GM18498 (cell line): Measurements from ENCODE around the gene MEGF11.
A peak's percentile ranks its signal among the peaks of the same experiment; 100 is the strongest.

Source experiments
- ATAC-seq: cut with Tn5 transposase; IDR thresholded peaks from one replicate; pipeline ENCODE4 v1.9.1; 2021; ENCODE audit warnings: mild to moderate bottlenecking, moderate library complexity; ENCODE audit not compliant: unreplicated experiment

The MEGF11 gene

DNA sequence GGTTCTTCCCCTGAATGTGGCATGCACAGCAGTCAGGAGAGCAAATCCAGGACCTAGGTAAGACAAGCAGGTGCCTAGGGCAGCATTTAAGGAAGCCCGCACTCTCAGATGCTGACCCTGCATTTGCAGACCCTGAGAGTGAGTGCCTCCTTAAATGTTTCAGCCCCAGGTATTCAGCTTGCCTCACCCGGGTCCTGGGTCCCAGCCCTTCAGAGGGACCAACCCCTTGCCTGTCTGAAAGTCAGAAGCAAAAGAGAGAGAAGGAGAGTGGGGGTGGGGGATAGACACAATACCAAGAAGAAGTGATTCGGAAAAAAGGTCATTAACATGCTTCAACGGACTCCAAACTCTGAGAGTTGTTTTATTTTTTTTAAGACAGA is 75.0 kb downstream of the MEGF11 start:
- ATAC-seq: no peak

DNA sequence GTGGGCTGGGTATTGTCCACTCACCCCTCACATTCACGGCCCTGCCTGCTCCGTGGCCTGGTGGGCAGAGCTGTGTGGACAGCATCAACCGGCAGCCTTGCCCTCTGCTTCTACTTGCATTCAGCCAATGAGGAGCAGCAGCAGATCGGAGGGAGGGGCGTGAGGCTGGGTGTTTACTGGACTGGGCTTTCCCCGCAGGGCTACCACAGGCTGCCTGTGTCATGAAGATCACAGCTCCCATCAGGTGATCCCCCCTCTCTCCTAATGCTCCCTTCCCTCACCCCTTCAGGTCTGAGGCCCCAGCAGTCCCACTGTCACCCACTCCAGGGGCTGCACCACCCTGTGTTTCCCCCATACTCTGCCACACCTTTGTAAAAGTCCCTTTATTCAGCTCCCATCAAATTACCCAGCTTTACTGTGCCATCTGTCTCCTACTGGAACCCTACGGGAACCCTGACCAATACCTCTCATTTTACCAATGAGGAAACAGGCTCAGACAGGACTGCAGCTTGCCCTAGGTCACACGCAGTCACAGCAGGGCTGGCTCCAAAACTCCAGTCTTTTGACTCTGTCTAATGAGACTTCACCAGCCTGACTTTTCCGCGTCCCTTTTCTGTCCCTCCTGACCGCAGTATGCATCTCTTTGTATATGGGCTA is 81.1 kb downstream of the MEGF11 start:
- no peak for ATAC-seq

DNA sequence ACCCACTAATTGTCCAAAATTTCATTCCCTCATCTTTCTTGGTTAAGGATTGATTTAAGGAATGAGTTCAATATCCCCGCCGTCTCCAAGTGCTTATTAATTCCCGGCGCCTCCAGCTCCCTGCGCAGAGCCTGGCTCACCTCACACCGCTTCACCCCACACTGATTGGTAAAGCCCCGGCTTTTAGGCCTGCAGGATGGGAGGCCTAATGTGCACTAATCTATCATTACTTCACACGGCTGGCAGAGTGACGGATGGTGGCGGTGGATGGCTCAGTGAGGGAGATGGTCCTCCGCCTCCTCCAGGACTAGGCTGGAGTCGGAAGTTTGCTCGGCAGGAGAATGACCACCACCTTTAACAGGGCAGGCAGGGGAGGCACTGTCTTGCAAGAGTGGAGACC is 81.7 kb downstream of the MEGF11 start:
- no peak for ATAC-seq

DNA sequence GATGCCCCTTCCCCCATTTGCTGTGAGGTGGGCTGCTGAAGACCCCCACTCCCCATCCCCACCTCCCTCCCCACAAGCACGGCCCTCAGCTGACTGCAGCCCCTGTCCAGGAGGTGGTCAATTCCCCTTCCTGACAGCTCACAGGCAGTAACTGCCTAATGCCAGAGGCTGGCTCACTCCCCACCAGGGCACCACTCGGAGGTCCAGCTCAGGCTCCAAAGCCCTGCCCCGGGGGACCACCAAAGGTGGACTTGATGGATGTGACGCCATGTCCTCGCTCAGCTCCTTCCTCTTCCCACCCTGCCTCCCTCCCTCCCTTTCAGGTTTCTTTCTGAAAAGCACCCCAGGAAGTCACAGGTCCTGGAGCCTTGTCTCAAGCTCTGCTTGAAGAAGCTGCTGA is 82.8 kb downstream of the MEGF11 start:
- no peak for ATAC-seq

DNA sequence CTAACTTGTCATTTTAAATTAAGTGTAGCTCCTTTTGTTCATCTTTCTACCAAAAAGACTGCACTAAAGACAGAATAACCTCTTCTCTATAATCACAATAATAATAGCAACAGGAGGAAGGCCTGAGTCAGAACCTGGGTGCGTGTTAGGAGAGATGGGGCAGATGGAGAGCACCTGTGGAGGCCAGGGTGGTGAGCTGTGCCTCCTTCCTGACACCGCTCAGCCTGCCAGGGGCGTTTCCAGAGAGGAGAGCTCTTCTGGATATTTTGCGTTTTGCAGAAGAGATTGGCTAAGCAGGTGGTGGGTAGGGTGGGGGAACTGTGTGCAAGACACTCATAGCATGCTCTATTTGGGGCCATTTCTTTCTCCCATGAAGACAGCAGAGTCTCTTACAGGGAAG is 83.5 kb downstream of the MEGF11 start:
- no peak for ATAC-seq

DNA sequence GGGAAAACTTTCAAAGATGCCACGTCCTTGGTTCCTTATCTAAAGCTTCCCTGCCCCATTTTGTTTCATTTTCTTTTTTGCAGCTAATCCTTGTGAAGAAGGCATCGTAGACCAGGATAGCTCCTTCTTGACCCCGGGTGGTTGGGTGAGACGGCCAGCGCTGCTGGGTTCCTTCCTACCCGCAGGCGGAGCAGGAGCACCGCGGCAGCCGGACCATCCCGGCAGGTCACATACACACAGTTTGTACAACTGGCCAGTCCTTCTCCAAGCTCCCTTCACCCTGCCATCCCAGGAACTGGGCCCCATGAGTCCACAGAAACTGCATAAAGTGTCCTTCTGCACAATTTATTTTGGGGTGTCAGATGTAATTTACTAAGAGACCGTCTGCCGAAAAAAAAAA is 83.9 kb downstream of the MEGF11 start:
- no peak for ATAC-seq

DNA sequence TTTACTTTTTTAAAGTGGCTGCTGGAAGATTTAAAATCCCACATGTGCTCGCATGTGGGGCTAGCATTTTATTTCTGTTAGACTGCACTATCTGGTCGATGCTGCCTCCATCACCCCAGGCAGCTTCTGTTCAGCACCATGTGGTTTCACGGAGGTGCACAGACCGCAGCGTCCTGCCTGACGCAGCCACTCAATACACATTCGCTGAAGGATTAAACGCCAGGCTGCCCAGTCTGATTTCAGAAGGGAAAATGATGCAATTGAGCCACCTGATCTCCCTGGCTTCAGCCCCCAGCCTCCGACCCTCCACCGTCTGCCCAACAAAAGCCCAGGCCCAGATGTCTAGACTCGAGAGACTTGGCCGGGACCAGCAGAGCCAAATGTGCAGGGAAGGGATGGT is 84.5 kb downstream of the MEGF11 start:
- no peak for ATAC-seq

DNA sequence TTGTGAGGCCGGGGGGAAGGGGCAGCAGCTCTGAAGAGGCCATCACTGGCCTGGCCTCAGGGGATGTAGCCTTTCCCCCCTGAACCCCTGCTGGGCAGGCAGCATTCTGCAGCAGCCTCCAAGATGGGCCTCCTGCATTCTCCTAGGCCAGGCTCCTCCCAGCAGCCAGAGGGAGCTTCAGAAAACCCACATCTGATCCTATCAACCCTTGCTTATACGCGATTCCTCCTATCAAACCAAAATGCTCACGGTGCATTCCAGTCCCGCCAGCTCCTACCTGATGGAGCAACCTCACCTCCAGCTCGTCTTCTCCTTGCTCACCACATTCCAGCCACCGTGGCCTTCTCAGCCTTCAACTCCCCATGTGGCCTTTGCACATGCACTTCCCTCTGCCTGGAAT is 85.7 kb downstream of the MEGF11 start:
- no peak for ATAC-seq

DNA sequence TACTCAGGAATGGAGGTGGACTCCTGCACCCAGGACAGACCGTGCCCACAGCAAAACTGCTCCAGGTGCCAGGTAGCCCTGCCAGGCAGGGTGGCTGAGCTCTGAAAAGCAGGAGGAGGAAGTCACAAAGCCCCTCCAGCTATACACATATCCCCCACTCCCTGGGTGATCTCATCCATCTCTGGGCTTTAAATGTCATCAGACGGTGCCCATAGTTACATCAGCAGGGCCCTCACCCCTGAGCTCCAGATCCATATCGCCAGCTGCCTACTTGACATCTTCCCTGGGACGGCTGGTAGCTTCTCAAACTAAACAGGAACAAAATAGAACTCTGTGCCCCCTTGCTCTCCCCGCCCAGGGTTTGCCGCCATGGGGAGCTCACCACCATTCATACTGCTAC is 87.7 kb downstream of the MEGF11 start:
- no peak for ATAC-seq

DNA sequence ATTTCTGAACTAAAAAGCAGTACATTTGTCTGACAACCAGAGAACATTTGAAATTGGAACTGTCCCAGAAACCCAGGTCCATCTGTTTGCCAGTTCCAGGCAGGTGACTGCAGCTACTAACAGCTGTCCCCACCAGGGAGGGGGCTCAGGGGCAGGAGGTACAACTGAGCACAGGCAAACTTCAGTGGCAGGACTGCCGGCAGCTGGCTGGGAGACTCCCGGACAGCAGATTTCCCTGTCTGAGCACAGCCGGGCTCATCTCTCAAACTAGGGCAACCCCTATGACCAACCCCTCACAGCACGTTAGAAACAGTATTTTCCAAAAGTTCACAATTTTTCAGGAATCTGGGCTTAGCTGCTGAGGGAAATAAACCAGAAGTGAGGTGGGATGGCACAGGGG is 88.8 kb downstream of the MEGF11 start:
- no peak for ATAC-seq

DNA sequence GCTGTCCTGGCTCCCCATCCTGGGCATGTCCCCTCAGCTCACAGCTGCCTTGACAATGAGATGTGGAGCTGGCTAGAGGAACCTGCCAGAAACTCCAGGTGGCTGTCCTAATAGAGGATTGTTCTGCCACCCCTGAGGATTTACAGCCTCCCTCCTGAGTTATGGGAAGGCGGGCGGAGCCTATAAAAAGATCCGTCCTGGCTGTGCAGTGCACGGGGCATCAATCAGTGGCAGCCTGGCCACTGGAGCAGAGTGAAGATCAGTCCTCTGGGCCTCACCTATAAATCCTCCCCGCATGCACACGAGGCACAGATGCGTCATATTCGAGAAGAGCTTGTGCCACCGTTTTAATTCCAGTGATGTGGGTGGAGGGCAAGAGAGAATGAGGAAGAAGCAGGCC is 90.0 kb downstream of the MEGF11 start:
- ATAC-seq: no peak

DNA sequence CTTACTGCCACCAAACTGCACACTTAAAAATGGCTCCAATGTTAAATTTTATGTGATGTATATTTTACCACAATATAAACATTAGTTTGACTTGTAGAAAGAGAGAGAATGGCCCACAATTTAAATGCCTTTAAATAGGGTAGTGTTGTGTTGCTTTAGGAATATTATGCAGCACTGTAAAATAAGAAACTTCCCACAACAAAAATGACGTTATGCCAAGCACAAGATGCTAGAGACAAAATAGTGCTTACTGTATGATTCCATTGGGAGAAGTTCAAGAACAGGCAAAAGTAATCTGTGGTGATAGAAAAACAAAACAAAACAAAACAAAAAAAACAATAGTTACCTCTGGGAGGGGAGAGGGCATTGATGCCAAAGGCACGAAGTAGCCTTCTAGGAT is 91.3 kb downstream of the MEGF11 start:
- no peak for ATAC-seq

DNA sequence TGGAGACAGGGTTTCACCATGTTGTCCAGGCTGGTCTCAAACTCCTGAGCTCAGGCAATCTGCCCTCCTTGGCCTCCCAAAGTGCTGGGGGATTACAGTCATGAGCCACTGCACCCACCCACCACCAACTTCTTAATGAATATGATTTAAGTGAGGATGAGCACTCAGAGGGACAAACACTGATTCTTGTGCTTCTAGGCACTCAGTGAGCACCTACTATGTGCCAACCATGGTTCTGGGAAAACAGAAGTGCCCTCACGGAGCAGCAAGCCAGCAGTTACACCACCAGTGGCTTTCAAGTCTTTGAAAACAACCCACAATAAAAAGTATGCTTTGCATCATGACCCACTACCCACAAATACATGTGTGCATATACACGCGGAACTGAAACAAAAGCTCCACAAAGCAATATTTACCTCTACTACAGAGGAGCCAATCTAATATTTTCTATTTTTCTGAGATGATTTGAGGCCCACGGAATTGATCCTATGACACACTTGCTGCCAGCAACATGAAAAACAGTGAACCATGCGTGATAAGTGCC is 91.9 kb downstream of the MEGF11 start:
- no peak for ATAC-seq

DNA sequence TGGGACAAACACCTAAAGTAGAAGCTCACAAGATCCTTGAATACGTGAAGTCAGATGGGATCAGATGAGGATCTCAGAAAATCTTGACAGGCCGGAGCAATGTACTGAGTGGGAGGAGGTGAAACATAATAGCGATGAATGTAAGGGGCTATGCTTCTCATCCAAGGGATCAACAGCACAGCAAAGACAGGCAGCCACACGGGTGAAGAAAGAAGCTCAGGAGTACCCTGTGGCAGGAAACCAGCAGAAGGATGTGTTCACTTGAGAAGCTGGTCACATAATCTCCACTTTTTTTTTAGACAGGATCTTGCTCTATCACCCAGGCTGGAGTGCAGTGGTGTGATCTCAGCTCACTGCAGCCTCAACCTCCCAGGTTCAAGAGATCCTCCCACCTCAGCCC is 92.4 kb downstream of the MEGF11 start:
- ATAC-seq: no peak

DNA sequence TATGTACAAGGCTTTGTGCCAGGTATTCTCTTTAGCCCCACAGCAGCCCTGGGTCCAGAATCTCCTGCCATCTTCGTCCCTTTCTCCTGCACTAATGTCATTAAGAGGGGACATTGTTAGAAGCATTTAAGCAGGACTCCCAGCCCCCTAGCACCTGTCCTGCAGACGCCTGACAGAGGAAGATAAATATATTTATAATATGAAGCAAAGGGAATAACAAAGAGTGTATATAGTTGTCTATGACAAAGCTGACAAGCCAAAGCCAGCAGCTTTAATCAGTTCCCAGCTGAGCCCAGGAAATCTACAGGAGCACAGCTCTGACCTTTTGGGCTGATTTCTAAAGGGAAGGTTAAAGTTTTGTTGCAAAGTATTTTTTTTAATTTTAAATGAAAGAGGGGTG is 96.0 kb downstream of the MEGF11 start:
- no peak for ATAC-seq

DNA sequence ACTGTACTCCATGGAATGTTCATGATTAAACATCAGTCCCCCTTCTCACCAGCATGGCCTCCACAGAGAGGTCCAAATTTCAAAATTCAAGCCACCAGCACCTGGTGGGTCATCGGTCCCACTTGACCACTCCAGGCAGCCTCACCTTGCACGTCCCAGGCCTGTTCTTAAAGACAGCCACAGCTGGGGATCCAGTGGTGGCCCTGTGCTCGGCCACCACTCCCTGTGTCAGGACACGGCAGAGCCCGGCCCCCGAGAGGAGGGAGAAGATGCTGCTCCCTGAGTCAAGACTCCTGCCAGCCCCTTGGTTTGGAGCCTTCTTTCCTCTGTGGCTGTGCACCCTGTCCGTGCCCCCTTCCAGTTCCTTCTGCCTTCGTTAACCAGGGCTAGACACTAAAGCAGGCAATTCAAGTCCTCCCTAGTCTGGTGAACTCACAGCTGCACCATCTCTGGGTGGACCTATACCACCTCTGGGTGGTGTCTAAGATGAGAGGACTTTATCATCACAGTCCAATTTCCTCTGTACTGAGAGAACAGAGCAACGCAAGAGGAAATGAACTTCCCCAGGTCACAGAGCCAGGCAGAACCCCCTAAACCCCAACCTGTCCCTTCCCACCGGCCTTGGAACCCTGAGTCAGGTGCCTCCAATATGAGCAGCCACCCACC is 97.1 kb downstream of the MEGF11 start:
- no peak for ATAC-seq

DNA sequence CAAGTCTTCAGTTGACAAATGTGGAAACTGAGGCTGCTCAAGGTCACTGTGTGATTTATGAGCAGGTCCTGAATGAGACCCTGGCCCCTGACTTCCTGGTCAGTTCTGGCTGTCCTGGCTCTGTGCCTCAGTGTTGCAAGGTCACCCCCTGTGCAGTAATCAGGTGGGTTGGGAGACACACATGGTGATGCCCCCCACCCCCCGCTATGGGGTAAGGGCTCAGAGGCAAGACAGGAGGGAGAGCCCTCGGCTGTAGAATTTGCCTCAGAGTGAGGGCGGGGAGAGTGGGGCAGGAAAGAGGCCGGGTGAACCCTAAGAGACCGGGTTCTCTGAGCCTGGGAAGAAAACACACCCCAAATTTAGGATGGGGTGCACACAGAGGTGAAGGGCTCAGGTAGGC is 98.5 kb downstream of the MEGF11 start:
- no peak for ATAC-seq

DNA sequence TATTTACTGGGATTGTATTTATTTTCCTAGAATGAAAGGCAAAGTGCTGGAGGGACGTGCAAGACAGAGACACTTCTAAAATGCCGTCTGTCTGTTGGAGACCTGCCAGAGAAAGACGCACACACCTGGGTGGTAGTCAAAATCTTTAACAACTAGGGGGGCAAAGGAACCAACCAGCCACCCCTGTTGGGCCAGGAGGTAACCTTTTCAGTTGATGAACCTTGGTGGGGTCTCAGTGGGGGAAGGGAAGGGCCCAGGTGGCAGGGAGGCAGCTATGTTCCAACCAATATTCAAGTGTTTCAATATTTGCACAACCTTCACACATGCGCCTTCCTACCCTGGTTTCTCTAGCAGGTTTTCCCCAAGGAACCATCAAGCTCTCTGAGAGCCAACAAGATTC is 99.0 kb downstream of the MEGF11 start:
- ATAC-seq: no peak

DNA sequence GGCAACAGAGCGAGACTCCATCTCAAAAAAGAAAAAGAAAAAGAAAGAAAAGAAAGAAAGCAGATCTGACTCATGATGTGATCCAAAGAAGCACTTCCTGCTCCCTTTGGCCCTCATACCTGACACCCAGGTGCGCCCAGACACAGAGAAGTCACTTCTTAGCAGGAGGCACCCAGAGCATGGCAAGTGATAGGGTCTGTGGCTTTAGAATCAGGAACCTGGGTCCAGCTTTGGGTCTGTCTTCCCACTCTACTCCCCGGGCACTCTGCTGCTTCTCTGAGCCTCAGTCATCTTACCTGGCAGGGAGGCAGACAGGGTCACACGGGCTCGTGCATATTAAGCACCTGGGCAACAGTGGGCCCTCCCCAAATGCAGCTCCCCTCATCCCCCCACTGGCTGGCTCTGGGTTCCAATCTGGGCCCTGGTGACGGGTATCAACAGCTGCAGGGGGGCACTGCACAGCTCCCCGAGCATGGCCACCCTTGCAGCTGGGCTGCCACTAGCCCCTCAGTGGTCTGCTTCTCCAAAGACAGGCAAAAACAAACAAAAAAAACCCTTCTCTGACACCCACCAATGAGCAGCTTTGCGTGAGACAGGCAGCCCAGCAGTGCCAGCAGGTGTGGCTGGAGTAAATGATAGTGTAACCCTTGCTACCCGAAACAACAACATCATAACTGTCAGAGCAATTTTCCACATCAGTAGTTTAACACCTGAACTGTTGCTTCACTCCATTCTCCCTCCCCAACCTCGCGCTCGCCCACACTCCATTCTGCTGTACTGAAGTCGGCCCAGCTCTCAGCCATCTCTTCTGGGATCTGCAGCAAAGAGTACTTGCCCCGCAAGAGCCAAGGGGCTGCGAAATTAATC is 99.8 kb downstream of the MEGF11 start:
- ATAC-seq: peak; percentile 57

DNA sequence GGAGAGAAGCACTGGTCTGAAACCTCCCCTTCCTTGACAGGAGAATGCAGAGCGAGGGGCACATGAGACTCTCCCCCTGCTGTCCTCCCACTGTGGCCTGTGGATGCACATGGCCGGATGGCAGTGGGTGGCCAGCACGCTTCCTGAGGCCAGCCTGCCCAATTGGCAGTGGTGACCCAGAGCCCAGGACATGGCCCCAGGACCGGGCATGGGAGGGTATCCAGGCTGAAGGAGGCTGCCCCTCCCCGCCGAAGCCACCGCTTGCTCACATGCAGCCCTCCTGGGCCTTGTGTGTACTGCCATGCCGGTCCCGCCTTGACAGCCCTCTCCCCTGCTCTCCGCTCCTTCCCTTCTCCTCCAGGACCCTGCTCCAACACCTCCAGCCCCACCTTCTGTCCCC is 100.9 kb downstream of the MEGF11 start:
- no peak for ATAC-seq

DNA sequence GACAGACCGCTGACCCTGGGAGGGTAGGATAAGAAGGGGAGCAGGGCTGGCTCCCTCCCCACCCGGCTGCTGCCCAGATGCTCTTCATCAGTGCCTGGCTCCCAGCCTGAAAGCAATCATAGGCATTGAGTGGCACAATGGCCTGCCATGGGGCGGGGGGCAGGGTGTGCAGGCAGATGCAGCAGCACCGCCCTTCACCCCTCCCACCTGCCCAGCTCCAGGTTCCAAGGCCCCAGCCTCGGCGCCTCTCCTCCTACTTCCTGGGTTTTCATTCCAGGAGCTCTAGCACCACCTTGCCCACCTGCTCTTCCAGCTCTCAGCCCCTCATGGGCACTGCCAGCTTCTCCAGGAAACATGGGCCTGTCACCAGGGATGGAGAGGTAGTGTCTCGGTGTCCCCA is 101.7 kb downstream of the MEGF11 start:
- ATAC-seq: no peak

DNA sequence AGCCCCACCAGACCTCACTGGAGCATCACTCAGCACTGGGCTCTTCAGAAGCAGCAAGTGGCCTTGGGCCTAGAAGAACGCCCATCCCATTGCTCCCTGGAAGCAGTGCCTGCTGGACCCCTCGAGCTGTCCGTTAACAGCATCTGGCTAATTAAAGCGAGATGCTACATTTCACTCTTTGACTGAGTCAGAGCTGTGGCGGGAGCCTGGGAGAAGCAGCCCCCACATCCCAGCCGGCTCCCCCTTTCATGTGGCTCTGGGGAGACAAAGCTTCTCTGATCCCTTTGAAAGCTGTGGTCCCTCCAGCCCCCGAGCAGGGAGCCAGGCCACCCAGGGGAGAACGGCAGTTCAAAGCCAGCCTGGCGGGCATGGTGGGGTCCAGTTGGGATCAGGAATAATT is 103.7 kb downstream of the MEGF11 start:
- ATAC-seq: no peak
